Measurements from ENCODE around the gene PLEK.

GRCh38 chr2:68414876-68415275, 49.8 kb downstream of the PLEK start:
- no peak for TF ChIP-seq REST (IDR thresholded peaks at IDR 0.05)
- TF ChIP-seq POLR2A (IDR thresholded peaks at IDR 0.05; ENCODE audit: low read length), result no peak
- TF ChIP-seq KDM1A (IDR thresholded peaks at IDR 0.05; ENCODE audit: low read depth), result no peak
- TF ChIP-seq CEBPB (IDR thresholded peaks at IDR 0.05), result no peak
- no peak for TF ChIP-seq CTCF (IDR thresholded peaks at IDR 0.05)
- TF ChIP-seq SMC3 (IDR thresholded peaks at IDR 0.05), result no peak

Measured in A549 (cell line).